ENCODE measurements around the gene RGS12.

- TF ChIP-seq CTCF (IDR thresholded peaks at IDR 0.05; ENCODE audit: insufficient read depth, low read depth, low read length) = no peak
- TF ChIP-seq EZH2 (IDR thresholded peaks at IDR 0.05; ENCODE audit: insufficient read depth, low read length) = no peak
Observed at GRCh38 chr4:3255611-3256186, 37.1 kb upstream of the RGS12 start.
